Lower lobe of right lung (tissue), 2 donors: ENCODE results near the gene ETS2. TPM values are rescaled to one million over a fixed set of nuclear protein-coding genes. Genes with fewer than 3 reads are reported as not detected.

ENCODE experiments used
- ATAC-seq, 2 donors: fragments of 200-7000 bp; cut with Tn5 transposase; one replicate each; pipeline ENCODE4 v1.9.1; 2020 to 2022; ENCODE audit warnings: mild to moderate bottlenecking in 2 of 2, moderate library complexity in 2 of 2
- DNase-seq: peaks from one replicate; pipeline ENCODE4 v3.0.0-alpha.2; 2020
- H3K27ac ChIP-seq: fragments of 200-600 bp; one replicate; pipeline ENCODE4 v1.8.0; 2022
- H3K27me3 ChIP-seq: fragments of 200-600 bp; one replicate; pipeline ENCODE4 v1.8.0; 2022; ENCODE audit warnings: low read depth
- H3K36me3 ChIP-seq: fragments of 200-600 bp; one replicate; pipeline ENCODE4 v1.8.0; 2022; ENCODE audit warnings: mild to moderate bottlenecking
- H3K4me1 ChIP-seq: fragments of 200-600 bp; one replicate; pipeline ENCODE4 v1.8.0; 2022
- H3K4me3 ChIP-seq: fragments of 200-600 bp; one replicate; pipeline ENCODE4 v1.8.0; 2022; ENCODE audit warnings: mild to moderate bottlenecking
- H3K9me3 ChIP-seq: fragments of 200-600 bp; one replicate; pipeline ENCODE4 v1.8.0; 2022
- CTCF ChIP-seq: fragments of 200-600 bp; IDR thresholded peaks from one replicate; pipeline ENCODE4 v1.8.0; 2022; ENCODE audit warnings: antibody characterized with exemption, mild to moderate bottlenecking
- intact Hi-C: fragments of 100-400 bp; cut with DNase I; formaldehyde crosslinking; loops from one replicate; pipeline ENCODE4 v1.11.0; 2022
- total RNA-seq: library from RNA; stranded (reverse); fragmentation: NEBNext Ultra II Directional; extraction: Animal tissue kit (Norgen Biotek cat#: 25700); gene quantifications from one replicate; pipeline ENCODE4 v1.2.1, GENCODE V29; 2021
- donor health status: DM: no; HTN: yes; CAD: no; lungs with severe emphysema.

ETS2 gene
- total RNA-seq, 1 donor from 2014 or later, result 160 TPM

GRCh38 chr21:38807441-38807871, 1.7 kb downstream of the ETS2 start:
- no peaks in the 10 kb centered on the region for H3K27me3 ChIP-seq
- TF ChIP-seq CTCF, result no peak
- peak overlapping the region; percentile 98 for H3K27ac ChIP-seq
- no peak for ATAC-seq
- no peaks in the 10 kb centered on the region for H3K9me3 ChIP-seq
- intact Hi-C loops, result no loop called here
- DNase-seq, result no peak
- peaks cover 66% of the 10 kb centered on the region for H3K4me1 ChIP-seq
- H3K4me3 ChIP-seq, result peak overlapping the region; percentile 82
- H3K36me3 ChIP-seq, result peaks cover 43% of the 10 kb centered on the region

- no peaks in the 10 kb centered on the region for H3K27me3 ChIP-seq
- peak overlapping the region; percentile 82 for H3K4me3 ChIP-seq
- no peak for ATAC-seq
- no peak for TF ChIP-seq CTCF
- peaks cover 71% of the 10 kb centered on the region for H3K4me1 ChIP-seq
- peaks cover 49% of the 10 kb centered on the region for H3K36me3 ChIP-seq
- peak overlapping the region; percentile 98 for H3K27ac ChIP-seq
- intact Hi-C loops, result no loop called here
- no peaks in the 10 kb centered on the region for H3K9me3 ChIP-seq
- DNase-seq, result no peak
Observed at GRCh38 chr21:38807986-38808385, 2.3 kb downstream of the ETS2 start.

GRCh38 chr21:38809198-38809878, 3.6 kb downstream of the ETS2 start:
- intact Hi-C loops, result no loop called here

GRCh38 chr21:38810034-38810825, 4.5 kb downstream of the ETS2 start:
- no peak for DNase-seq
- intact Hi-C loops, result no loop called here
- Histone ChIP-seq H3K9me3 (no peaks in the 10 kb centered on the region), H3K27ac (peak overlapping the region; percentile 98), H3K4me1 (peaks cover 79% of the 10 kb centered on the region), H3K4me3 (peak overlapping the region; percentile 82), H3K36me3 (peaks cover 71% of the 10 kb centered on the region), H3K27me3 (no peaks in the 10 kb centered on the region)
- TF ChIP-seq CTCF, result no peak
- no peak for ATAC-seq

More at GRCh38 chr21:38809198-38809878, 3.6 kb downstream of the ETS2 start:
- peak overlapping the region; percentile 82 for H3K4me3 ChIP-seq
- H3K27me3 ChIP-seq, result no peaks in the 10 kb centered on the region
- no peaks in the 10 kb centered on the region for H3K9me3 ChIP-seq
- peak overlapping the region; percentile 98 for H3K27ac ChIP-seq
- H3K4me1 ChIP-seq, result peaks cover 80% of the 10 kb centered on the region
- no peak for TF ChIP-seq CTCF
- DNase-seq (no peak), ATAC-seq (no peak)
- peaks cover 62% of the 10 kb centered on the region for H3K36me3 ChIP-seq

- Histone ChIP-seq H3K36me3 (peaks cover 76% of the 10 kb centered on the region), H3K27ac (peak overlapping the region; percentile 98), H3K9me3 (no peaks in the 10 kb centered on the region), H3K27me3 (no peaks in the 10 kb centered on the region), H3K4me1 (peaks cover 78% of the 10 kb centered on the region), H3K4me3 (peak overlapping the region; percentile 82)
- ATAC-seq, result peak in 1 of 2 donors; percentile 28
- DNase-seq, result no peak
- TF ChIP-seq CTCF, result no peak
- intact Hi-C loops, result no loop called here
Observed at GRCh38 chr21:38810826-38811164, 5.1 kb downstream of the ETS2 start.
